Choroid plexus epithelial cell (primary cell): ENCODE data around the gene UBE2H.

Source experiments
- DNase-seq: peaks from one replicate; pipeline ENCODE4 v3.0.0-alpha.2; 2010; ENCODE audit warnings: low read depth
- H3K4me3 ChIP-seq: 2 replicates; pipeline ENCODE4 v1.5.1; 2011; ENCODE audit warnings: low read depth, mild to moderate bottlenecking, control low read depth, low read length, moderate library complexity
- TF ChIP-seq, protein P1 (sequence below): conservative IDR thresholded peaks from 2 replicates; pipeline ENCODE4 v1.5.1; 2011; ENCODE audit warnings: low read depth, mild to moderate bottlenecking, control low read depth, inconsistent platforms, low read length, moderate library complexity

UBE2H gene

GRCh38 chr7:129780974-129781927, 171.5 kb downstream of the UBE2H start:
- H3K4me3 ChIP-seq: no peak overlapping the region
- TF ChIP-seq, protein P1, sequence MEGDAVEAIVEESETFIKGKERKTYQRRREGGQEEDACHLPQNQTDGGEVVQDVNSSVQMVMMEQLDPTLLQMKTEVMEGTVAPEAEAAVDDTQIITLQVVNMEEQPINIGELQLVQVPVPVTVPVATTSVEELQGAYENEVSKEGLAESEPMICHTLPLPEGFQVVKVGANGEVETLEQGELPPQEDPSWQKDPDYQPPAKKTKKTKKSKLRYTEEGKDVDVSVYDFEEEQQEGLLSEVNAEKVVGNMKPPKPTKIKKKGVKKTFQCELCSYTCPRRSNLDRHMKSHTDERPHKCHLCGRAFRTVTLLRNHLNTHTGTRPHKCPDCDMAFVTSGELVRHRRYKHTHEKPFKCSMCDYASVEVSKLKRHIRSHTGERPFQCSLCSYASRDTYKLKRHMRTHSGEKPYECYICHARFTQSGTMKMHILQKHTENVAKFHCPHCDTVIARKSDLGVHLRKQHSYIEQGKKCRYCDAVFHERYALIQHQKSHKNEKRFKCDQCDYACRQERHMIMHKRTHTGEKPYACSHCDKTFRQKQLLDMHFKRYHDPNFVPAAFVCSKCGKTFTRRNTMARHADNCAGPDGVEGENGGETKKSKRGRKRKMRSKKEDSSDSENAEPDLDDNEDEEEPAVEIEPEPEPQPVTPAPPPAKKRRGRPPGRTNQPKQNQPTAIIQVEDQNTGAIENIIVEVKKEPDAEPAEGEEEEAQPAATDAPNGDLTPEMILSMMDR: no peak
- DNase-seq: no peak
